H1 (cell line): Measurements from ENCODE around the gene SGMS1. TPM values are rescaled to one million over a fixed set of nuclear protein-coding genes. Genes with fewer than 3 reads are reported as not detected.

Experiments
- CHD7 ChIP-seq: fragments of 300-600 bp; sonication (generic); IDR thresholded peaks from 2 replicates; pipeline ENCODE4 v1.7.1; 2012; ENCODE audit warnings: low read length, moderate library complexity, mild to moderate bottlenecking, inconsistent platforms; ENCODE audit not compliant: insufficient replicate concordance
- FOSL1 ChIP-seq: IDR thresholded peaks from 2 replicates; pipeline ENCODE4 v1.6.1; 2011; ENCODE audit warnings: mild to moderate bottlenecking, low read depth, low read length, moderate library complexity; ENCODE audit not compliant: insufficient read depth
- USF2 ChIP-seq: IDR thresholded peaks from 2 replicates; pipeline ENCODE4 v1.6.1; 2011; ENCODE audit warnings: low read length, improper control_type of control experiment
- polyA plus RNA-seq, 7 experiments: library from polyadenylated mRNA; depleted of rRNA in 3 of 7; stranded (reverse) in 5 of 7; unstranded in 2 of 7; fragments of >200 nt in 5 of 7; fragments of 200-250 nt in 2 of 7; gene quantifications; 1 replicate in 5 of 7; 2 replicates in 1 of 7; 4 replicates in 1 of 7; pipeline versions ENCODE4 v1.2.1 to v1.2.3, GENCODE V29; 2011 to 2013; ENCODE audit warnings: missing spikeins in 2 of 7, mixed read lengths in 2 of 7
- total RNA-seq: library from RNA; stranded (reverse); fragmentation: NEBNext Ultra II Directional; extraction: Animal tissue kit (Norgen Biotek cat#: 25700); gene quantifications from 2 replicates; pipeline ENCODE4 v1.2.1, GENCODE V29; 2021

SGMS1 gene
- total and polyA plus RNA-seq, 2 of the 8 experiments (the other 6 are each of a cell fraction or from before 2014, with no cell fraction given), result 6.0 to 15.6 TPM

GRCh38 chr10:50361946-50362345 lies 261.8 kb downstream of the SGMS1 start (continued):
- no peak for TF ChIP-seq CHD7
- no peak for TF ChIP-seq USF2
- TF ChIP-seq FOSL1, result no peak
